Testis (tissue), 2 donors: Measurements from ENCODE around the gene TAB2.

Source experiments
- CTCF ChIP-seq, 3 experiments: fragments of 450-650 bp in 2 of 3; fragments of 200-600 bp in 1 of 3; sonication (generic) in 1 of 3; IDR thresholded peaks; one replicate each; pipeline ENCODE4 v1.5.1; 2016 to 2019; ENCODE audit warnings: antibody characterized with exemption in 3 of 3, mild to moderate bottlenecking in 2 of 3, moderate library complexity in 1 of 3
- POLR2A ChIP-seq: fragments of 450-650 bp; IDR thresholded peaks from one replicate; pipeline ENCODE4 v1.6.1; 2017; ENCODE audit warnings: antibody characterized with exemption, mild to moderate bottlenecking, moderate library complexity

DNA sequence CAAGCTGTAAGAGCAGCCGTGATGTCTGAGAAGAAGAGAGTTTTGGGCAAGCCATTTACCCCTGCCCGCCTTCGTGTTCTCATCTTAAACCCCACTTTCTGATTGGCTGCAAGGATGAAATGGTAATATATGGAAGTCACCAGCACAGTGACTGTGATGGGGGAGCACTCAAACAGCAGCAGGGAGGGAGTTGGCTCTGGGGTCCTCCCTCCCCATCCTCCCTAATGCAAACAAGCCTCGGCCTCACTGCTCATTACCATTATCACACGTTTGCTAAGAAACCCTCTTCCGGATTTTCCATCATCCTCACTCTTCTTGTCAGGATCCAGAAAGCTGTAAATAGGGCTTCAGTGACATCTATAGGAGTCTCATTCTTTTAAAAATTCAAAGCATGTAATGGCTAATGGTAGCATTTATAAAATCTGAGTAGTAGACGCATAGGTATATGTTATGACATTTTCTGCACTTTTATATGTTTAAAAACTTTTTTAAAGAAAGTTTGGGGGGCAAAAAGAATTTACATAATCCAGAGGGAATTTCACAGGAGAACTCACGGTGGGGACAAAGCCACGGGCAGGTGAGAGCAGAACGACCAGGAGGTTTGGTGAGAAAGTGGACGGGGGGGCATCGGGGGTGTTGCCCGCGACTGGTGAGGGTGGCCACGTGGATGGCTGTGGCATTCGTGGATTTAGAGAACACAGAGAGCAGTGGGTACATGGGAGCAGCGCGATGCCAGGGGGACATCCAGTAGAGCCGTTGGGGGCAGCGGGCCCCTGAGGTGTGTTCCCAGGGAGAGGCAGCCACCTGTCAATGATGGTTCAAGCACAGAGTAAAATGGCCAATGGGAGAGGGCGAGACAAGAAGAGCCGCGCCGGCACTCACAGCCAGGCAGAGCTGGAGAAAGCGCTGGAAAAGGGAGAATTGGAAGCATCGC, 112.2 kb downstream of the TAB2 start:
- no peak for TF ChIP-seq CTCF (IDR thresholded peaks at IDR 0.05)
- TF ChIP-seq POLR2A = no peak
